Transverse colon (tissue), 4 donors: ENCODE measurements around the gene IGIP.

Experiments used
- EP300 ChIP-seq: sonication (generic); formaldehyde crosslinking; IDR thresholded peaks from one replicate; pipeline ENCODE4 v1.6.1; 2017; ENCODE audit warnings: antibody characterized with exemption, low read depth
- POLR2A ChIP-seq: fragments of 450-650 bp; IDR thresholded peaks from one replicate; pipeline ENCODE4 v1.6.1; 2016; ENCODE audit warnings: antibody characterized with exemption, mild to moderate bottlenecking, moderate library complexity
- POLR2AphosphoS5 ChIP-seq, 3 donors: sonication (generic); formaldehyde crosslinking; IDR thresholded peaks; one replicate each; pipeline ENCODE4 v1.6.1; 2016; ENCODE audit warnings: antibody characterized with exemption in 3 of 3
- TF ChIP-seq, protein P1 (sequence below), 5 experiments: fragments of 200-600 bp in 3 of 5; fragments of 450-650 bp in 2 of 5; sonication (generic) in 3 of 5; IDR thresholded peaks; 1 replicate in 2 of 5; 2 replicates in 3 of 5; pipeline ENCODE4 v1.5.1; 2016 to 2017; ENCODE audit warnings: antibody characterized with exemption in 5 of 5, inconsistent platforms in 3 of 5, mild to moderate bottlenecking in 2 of 5, moderate library complexity in 1 of 5

DNA sequence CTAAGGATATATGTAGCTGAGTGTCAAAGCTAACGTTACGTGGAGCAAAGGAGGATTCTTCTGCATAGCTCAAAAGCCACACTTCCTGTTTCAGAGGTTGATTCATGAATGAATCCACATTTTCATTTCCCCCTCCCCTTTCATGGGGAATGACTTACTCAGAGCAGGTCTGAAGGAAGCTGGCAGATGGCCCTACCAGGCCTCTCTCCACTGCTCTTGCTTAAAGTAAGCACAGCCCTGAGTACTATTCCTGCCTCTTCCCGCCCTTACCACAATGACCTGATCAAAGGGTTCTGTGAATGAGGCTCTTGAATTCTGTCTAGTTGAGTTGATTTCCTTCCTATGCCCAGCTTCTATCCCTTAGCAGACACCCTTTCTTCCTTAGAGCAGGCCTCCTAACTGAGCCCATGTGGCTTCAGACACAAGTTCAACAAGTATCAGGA is 6.3 kb downstream of the IGIP start:
- TF ChIP-seq POLR2AphosphoS5 (IDR thresholded peaks at IDR 0.05) (no peak), EP300 (no peak), POLR2A (no peak)
- TF ChIP-seq, protein P1, sequence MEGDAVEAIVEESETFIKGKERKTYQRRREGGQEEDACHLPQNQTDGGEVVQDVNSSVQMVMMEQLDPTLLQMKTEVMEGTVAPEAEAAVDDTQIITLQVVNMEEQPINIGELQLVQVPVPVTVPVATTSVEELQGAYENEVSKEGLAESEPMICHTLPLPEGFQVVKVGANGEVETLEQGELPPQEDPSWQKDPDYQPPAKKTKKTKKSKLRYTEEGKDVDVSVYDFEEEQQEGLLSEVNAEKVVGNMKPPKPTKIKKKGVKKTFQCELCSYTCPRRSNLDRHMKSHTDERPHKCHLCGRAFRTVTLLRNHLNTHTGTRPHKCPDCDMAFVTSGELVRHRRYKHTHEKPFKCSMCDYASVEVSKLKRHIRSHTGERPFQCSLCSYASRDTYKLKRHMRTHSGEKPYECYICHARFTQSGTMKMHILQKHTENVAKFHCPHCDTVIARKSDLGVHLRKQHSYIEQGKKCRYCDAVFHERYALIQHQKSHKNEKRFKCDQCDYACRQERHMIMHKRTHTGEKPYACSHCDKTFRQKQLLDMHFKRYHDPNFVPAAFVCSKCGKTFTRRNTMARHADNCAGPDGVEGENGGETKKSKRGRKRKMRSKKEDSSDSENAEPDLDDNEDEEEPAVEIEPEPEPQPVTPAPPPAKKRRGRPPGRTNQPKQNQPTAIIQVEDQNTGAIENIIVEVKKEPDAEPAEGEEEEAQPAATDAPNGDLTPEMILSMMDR (IDR thresholded peaks at IDR 0.05) = no peak
